ENCODE measurements around the gene SNX19. TPM values are rescaled to one million over a fixed set of nuclear protein-coding genes. Genes with fewer than 3 reads are reported as not detected.
A peak's percentile ranks its signal among the peaks of the same experiment; 100 is the strongest.
"Not testable (repeated sequence)": the region's sequence is repeated elsewhere in the genome, so short reads cannot be mapped to it uniquely, and the experiment has no call there.

The SNX19 gene
- polyA plus RNA-seq, 1 of the 3 experiments (the other 2 are of a cell fraction), result 16.6 TPM

GRCh38 chr11:130932086-130932712 lies 15.9 kb upstream of the SNX19 start (continued):
- no peak for TF ChIP-seq ZBTB33 (IDR thresholded peaks at IDR 0.05; ENCODE audit: borderline replicate concordance, low read depth)

GRCh38 chr11:130924750-130925149 lies 8.5 kb upstream of the SNX19 start:
- no peaks in the 10 kb centered on the region for H3K9me3 ChIP-seq
- no peaks in the 10 kb centered on the region for H3F3A ChIP-seq (replicated peaks; ENCODE audit: insufficient read depth)
- H4K20me1 ChIP-seq (ENCODE audit: insufficient read depth), result no peaks in the 10 kb centered on the region
- TF ChIP-seq CHD2 (IDR thresholded peaks at IDR 0.05; ENCODE audit: low read length, partially characterized antibody), result no peak
- TF ChIP-seq NFIC (IDR thresholded peaks at IDR 0.05; ENCODE audit: borderline replicate concordance), result no peak
- no peak for TF ChIP-seq RAD21 (IDR thresholded peaks at IDR 0.05; ENCODE audit: low read length)
- TF ChIP-seq EZH2phosphoT487 (IDR thresholded peaks at IDR 0.05; ENCODE audit: borderline replicate concordance, low read depth), result no peak
- TF ChIP-seq FOXJ3 (CRISPR knock-in tag; IDR thresholded peaks at IDR 0.05), result no peak
- POLR2A ChIA-PET, result no interaction called here
- H3K4me2 ChIP-seq, result no peak overlapping the region
- H3K27ac ChIP-seq (ENCODE audit: low read depth in 2 of 2, low read length in 1 of 2), result no peak overlapping the region
- CTCF ChIA-PET, result interaction anchor here (1.2 kb wide), 1 partner anchor 8 kb away, joined by 5 read pairs; the partner anchor contains the start of gene SNX19
- H3K9me2 ChIP-seq, result no peaks in the 10 kb centered on the region
- H2AFZ ChIP-seq (ENCODE audit: low read depth), result peak overlapping the region; percentile 14; the same call in 1 of the 2 replicates
- H3K27me3 ChIP-seq (ENCODE audit: insufficient read depth), result no peaks in the 10 kb centered on the region
- peak overlapping the region in 1 of 2 experiments; percentile 9; a peak in 1 of 4 replicates for H3K4me3 ChIP-seq (ENCODE audit: low read depth in 2 of 2, low read length in 1 of 2)
- DNase-seq, result no peak
- H3K79me2 ChIP-seq (ENCODE audit: insufficient read depth), result no peaks in the 10 kb centered on the region
- H3K36me3 ChIP-seq (replicated peaks in 1 of 2; ENCODE audit: control insufficient read depth in 1 of 2, insufficient read depth in 2 of 2, low read length in 1 of 2), result no peaks in the 10 kb centered on the region
- no peak overlapping the region for H3K9ac ChIP-seq
- 15% methylated on average over 3 of the region's 3 CpGs for WGBS (ENCODE audit: low lambda C conversion rate)
- no peaks in the 10 kb centered on the region for H3K4me1 ChIP-seq (ENCODE audit: control insufficient read depth in 1 of 2, insufficient read depth in 2 of 2, low read depth in 1 of 2, low read length in 1 of 2)

- H3K79me2 ChIP-seq (ENCODE audit: insufficient read depth); H3F3A ChIP-seq (replicated peaks; ENCODE audit: insufficient read depth); H3K9me3 ChIP-seq; H4K20me1 ChIP-seq (ENCODE audit: insufficient read depth); H3K27me3 ChIP-seq (ENCODE audit: insufficient read depth); H3K36me3 ChIP-seq (replicated peaks in 1 of 2; ENCODE audit: control insufficient read depth in 1 of 2, insufficient read depth in 2 of 2, low read length in 1 of 2); H3K4me2 ChIP-seq; DNase-seq; H3K9me2 ChIP-seq; H2AFZ ChIP-seq (ENCODE audit: low read depth); H3K4me1 ChIP-seq (ENCODE audit: control insufficient read depth in 1 of 2, insufficient read depth in 2 of 2, low read depth in 1 of 2, low read length in 1 of 2); H3K27ac ChIP-seq (ENCODE audit: low read depth in 2 of 2, low read length in 1 of 2); H3K9ac ChIP-seq; POLR2A ChIA-PET; H3K4me3 ChIP-seq (ENCODE audit: low read depth in 2 of 2, low read length in 1 of 2); CTCF ChIA-PET: not testable (repeated sequence)
- 15% methylated on average over 5 of the region's 5 CpGs for WGBS (ENCODE audit: low lambda C conversion rate)
Measured at GRCh38 chr11:130920612-130921011, 4.3 kb upstream of the SNX19 start.

- Histone ChIP-seq H3K79me2 (ENCODE audit: insufficient read depth) (peaks cover 31% of the 10 kb centered on the region), H3F3A (replicated peaks; ENCODE audit: insufficient read depth) (no peaks in the 10 kb centered on the region), H3K4me2 (no peak overlapping the region), H3K36me3 (replicated peaks in 1 of 2; ENCODE audit: control insufficient read depth in 1 of 2, insufficient read depth in 2 of 2, low read length in 1 of 2) (peaks cover 13 to 18% of the 10 kb centered on the region in 2 experiments), H3K27me3 (ENCODE audit: insufficient read depth) (no peaks in the 10 kb centered on the region), H3K9me2 (no peaks in the 10 kb centered on the region), H2AFZ (ENCODE audit: low read depth) (no peak overlapping the region), H4K20me1 (ENCODE audit: insufficient read depth) (no peaks in the 10 kb centered on the region; the same call in 1 of the 2 replicates), H3K9me3 (no peaks in the 10 kb centered on the region), H3K27ac (ENCODE audit: low read depth in 2 of 2, low read length in 1 of 2) (no peak overlapping the region), H3K9ac (no peak overlapping the region), H3K4me3 (ENCODE audit: low read depth in 2 of 2, low read length in 1 of 2) (no peak overlapping the region), H3K4me1 (ENCODE audit: control insufficient read depth in 1 of 2, insufficient read depth in 2 of 2, low read depth in 1 of 2, low read length in 1 of 2) (peaks cover 9 to 18% of the 10 kb centered on the region in 2 experiments)
- WGBS (ENCODE audit: low lambda C conversion rate), result 77% methylated on average over 4 of the region's 6 CpGs
- CTCF ChIA-PET, result interaction anchor here (0.9 to 3.9 kb wide), 4 partner anchors 24 to 756 kb away, joined by 3 to 19 read pairs (median 4); no protein-coding TSS in a partner anchor
- POLR2A ChIA-PET, result no interaction called here
- no peak for DNase-seq
- TF ChIP-seq ELF1 (IDR thresholded peaks at IDR 0.05), result no peak
- TF ChIP-seq CHD2 (IDR thresholded peaks at IDR 0.05; ENCODE audit: low read length, partially characterized antibody), result no peak
- no peak for TF ChIP-seq ZBTB33 (IDR thresholded peaks at IDR 0.05; ENCODE audit: borderline replicate concordance, low read depth)
- no peak for TF ChIP-seq GATA2 (CRISPR knock-in tag; IDR thresholded peaks at IDR 0.05)
- no peak for TF ChIP-seq REST (IDR thresholded peaks at IDR 0.05; ENCODE audit: low read depth, low read length)
Measured at GRCh38 chr11:130918081-130918480, 1.8 kb upstream of the SNX19 start.

Measured in SK-N-SH (cell line).